ENCODE results near the gene PARD3.

The PARD3 gene

GRCh38 chr10:34606890-34607289, 208.2 kb downstream of the PARD3 start:
- no peak for DNase-seq

- no peak for DNase-seq
Measured at GRCh38 chr10:34602478-34602877, 212.6 kb downstream of the PARD3 start.

- no peak for DNase-seq
Measured at GRCh38 chr10:34601691-34602090, 213.4 kb downstream of the PARD3 start.

GRCh38 chr10:34599026-34599795, 215.9 kb downstream of the PARD3 start:
- DNase-seq, result no peak

GRCh38 chr10:34596351-34596750, 218.7 kb downstream of the PARD3 start:
- DNase-seq, result no peak

- DNase-seq, result no peak
Measured at GRCh38 chr10:34593930-34594329, 221.2 kb downstream of the PARD3 start.

- DNase-seq, result no peak
Measured at GRCh38 chr10:34593374-34593890, 221.7 kb downstream of the PARD3 start.

- no peak for DNase-seq
Measured at GRCh38 chr10:34590793-34591192, 224.3 kb downstream of the PARD3 start.

- DNase-seq, result no peak
Measured at GRCh38 chr10:34589275-34589674, 225.8 kb downstream of the PARD3 start.

- DNase-seq, result no peak
Measured at GRCh38 chr10:34587680-34588019, 227.4 kb downstream of the PARD3 start.

GRCh38 chr10:34587002-34587679, 228.0 kb downstream of the PARD3 start:
- no peak for DNase-seq

GRCh38 chr10:34585422-34586112, 229.5 kb downstream of the PARD3 start:
- no peak for DNase-seq

GRCh38 chr10:34584164-34584563, 230.9 kb downstream of the PARD3 start:
- DNase-seq, result no peak

- no peak for DNase-seq
Measured at GRCh38 chr10:34581801-34582532, 233.1 kb downstream of the PARD3 start.

- DNase-seq, result no peak
Measured at GRCh38 chr10:34580643-34581042, 234.5 kb downstream of the PARD3 start.

GRCh38 chr10:34580214-34580613, 234.9 kb downstream of the PARD3 start:
- DNase-seq, result no peak

GRCh38 chr10:34578468-34578867, 236.6 kb downstream of the PARD3 start:
- no peak for DNase-seq

GRCh38 chr10:34576797-34577196, 238.3 kb downstream of the PARD3 start:
- DNase-seq, result no peak

- DNase-seq, result no peak
Measured at GRCh38 chr10:34575882-34576281, 239.2 kb downstream of the PARD3 start.

GRCh38 chr10:34574353-34574934, 240.7 kb downstream of the PARD3 start:
- no peak for DNase-seq

GRCh38 chr10:34570887-34571286, 244.2 kb downstream of the PARD3 start:
- no peak for DNase-seq

- DNase-seq, result no peak
Measured at GRCh38 chr10:34567659-34568253, 247.3 kb downstream of the PARD3 start.
